BJ (cell line): ENCODE measurements around the gene OPCML. TPM values are rescaled to one million over a fixed set of nuclear protein-coding genes. Genes with fewer than 3 reads are reported as not detected.

Experiments used
- CTCF ChIA-PET: fragments of 350-600 bp; formaldehyde crosslinking; extraction: SDS; loops from one replicate; lab custom pipeline; 2021; ENCODE audit warnings: antibody characterized with exemption, inconsistent platforms; lab: Yijun Ruan, JAX
- POLR2A ChIA-PET: fragments of 300-600 bp; sonication (Branson Sonifier 250); formaldehyde crosslinking; extraction: SDS; loops from one replicate; lab custom pipeline; 2021; ENCODE audit warnings: antibody characterized with exemption; lab: Charles Lee
- DNase-seq: peaks from one replicate; pipeline ENCODE4 v3.0.0-alpha.2; 2011; ENCODE audit warnings: low read depth
- H3K27me3 ChIP-seq: 2 replicates; pipeline ENCODE4 v1.6.0; 2011; ENCODE audit warnings: low read length; ENCODE audit not compliant: control insufficient read depth, insufficient read depth
- H3K36me3 ChIP-seq: 2 replicates; pipeline ENCODE4 v1.5.1; 2011; ENCODE audit warnings: low read length; ENCODE audit not compliant: control insufficient read depth, insufficient read depth
- H3K4me3 ChIP-seq: 2 replicates; pipeline ENCODE4 v1.5.1; 2011; ENCODE audit warnings: low read depth, mild to moderate bottlenecking, control low read depth, low read length
- CTCF ChIP-seq: IDR thresholded peaks from 2 replicates; pipeline ENCODE4 v1.5.1; 2011; ENCODE audit warnings: low read depth, mild to moderate bottlenecking, control low read depth, inconsistent platforms, low read length, moderate library complexity; ENCODE audit not compliant: insufficient read depth
- polyA plus RNA-seq: library from polyadenylated mRNA; depleted of rRNA; stranded (reverse); fragments of >200 nt; gene quantifications from 2 replicates; pipeline ENCODE4 v1.2.3, GENCODE V29; 2011

The OPCML gene
- polyA plus RNA-seq, 1 experiment = 2.0 TPM

GRCh38 chr11:132862137-132862536, 670.2 kb downstream of the OPCML start:
- ChIA-PET CTCF (interaction anchor here (0.7 kb wide), 1 partner anchor 13 kb away, joined by 3 read pairs; no protein-coding TSS in a partner anchor), POLR2A (interaction anchor here (0.6 to 0.7 kb wide), 3 partner anchors 32 to 543 kb away, joined by 7 to 13 read pairs (median 9); no protein-coding TSS in a partner anchor)
- no peaks in the 10 kb centered on the region for H3K36me3 ChIP-seq
- no peak for TF ChIP-seq CTCF
- DNase-seq = no peak
- H3K27me3 ChIP-seq = no peaks in the 10 kb centered on the region; the same call in 1 of the 2 replicates
- no peak overlapping the region for H3K4me3 ChIP-seq

GRCh38 chr11:132859306-132859705, 673.0 kb downstream of the OPCML start:
- ChIA-PET CTCF (interaction anchor here (1.7 kb wide), 1 partner anchor 81 kb away, joined by 6 read pairs; no protein-coding TSS in a partner anchor), POLR2A (no interaction called here)
- H3K4me3 ChIP-seq = no peak overlapping the region
- TF ChIP-seq CTCF = no peak
- DNase-seq = no peak
- H3K36me3 ChIP-seq = no peaks in the 10 kb centered on the region
- no peaks in the 10 kb centered on the region; the same call in 1 of the 2 replicates for H3K27me3 ChIP-seq

- TF ChIP-seq CTCF = peak; percentile 33
- ChIA-PET POLR2A (no interaction called here), CTCF (interaction anchor here (1.6 kb wide), 1 partner anchor 10 kb away, joined by 4 read pairs; no protein-coding TSS in a partner anchor)
- no peaks in the 10 kb centered on the region; the same call in 1 of the 2 replicates for H3K27me3 ChIP-seq
- no peaks in the 10 kb centered on the region for H3K36me3 ChIP-seq
- no peak for DNase-seq
- H3K4me3 ChIP-seq = no peak overlapping the region
Measured at GRCh38 chr11:132858223-132858622, 674.1 kb downstream of the OPCML start.

- ChIA-PET CTCF (no interaction called here), POLR2A (no interaction called here)
Measured at GRCh38 chr11:132856032-132856431, 676.3 kb downstream of the OPCML start.

GRCh38 chr11:132855516-132855915, 676.8 kb downstream of the OPCML start:
- H3K4me3 ChIP-seq = no peak overlapping the region
- H3K36me3 ChIP-seq = no peaks in the 10 kb centered on the region
- no peak for DNase-seq
- ChIA-PET POLR2A (no interaction called here), CTCF (interaction anchor here (0.7 kb wide), 1 partner anchor 14 kb away, joined by 3 read pairs; no protein-coding TSS in a partner anchor)
- no peak for TF ChIP-seq CTCF
- no peaks in the 10 kb centered on the region; the same call in 1 of the 2 replicates for H3K27me3 ChIP-seq

More at GRCh38 chr11:132856032-132856431, 676.3 kb downstream of the OPCML start:
- no peak for TF ChIP-seq CTCF
- Histone ChIP-seq H3K36me3 (no peaks in the 10 kb centered on the region), H3K27me3 (no peaks in the 10 kb centered on the region; the same call in 1 of the 2 replicates), H3K4me3 (no peak overlapping the region)
- DNase-seq = no peak
